Fibroblast of lung (primary cell): Measurements from ENCODE around the gene TLE1.

Source experiments
- EZH2 ChIP-seq: IDR thresholded peaks from 2 replicates; pipeline ENCODE4 v1.5.1; 2012; ENCODE audit warnings: low read length, control low read depth, mild to moderate bottlenecking; ENCODE audit errors: missing control alignments
- TF ChIP-seq, protein P1 (sequence below), 2 donors: IDR thresholded peaks in 1 of 2; conservative IDR thresholded peaks in 1 of 2; 1 replicate in 1 of 2; 2 replicates in 1 of 2; pipeline ENCODE4 v1.5.1; 2011 to 2012; ENCODE audit warnings: low read length in 2 of 2, control low read depth in 1 of 2, inconsistent platforms in 1 of 2, low read depth in 1 of 2, mild to moderate bottlenecking in 1 of 2

DNA sequence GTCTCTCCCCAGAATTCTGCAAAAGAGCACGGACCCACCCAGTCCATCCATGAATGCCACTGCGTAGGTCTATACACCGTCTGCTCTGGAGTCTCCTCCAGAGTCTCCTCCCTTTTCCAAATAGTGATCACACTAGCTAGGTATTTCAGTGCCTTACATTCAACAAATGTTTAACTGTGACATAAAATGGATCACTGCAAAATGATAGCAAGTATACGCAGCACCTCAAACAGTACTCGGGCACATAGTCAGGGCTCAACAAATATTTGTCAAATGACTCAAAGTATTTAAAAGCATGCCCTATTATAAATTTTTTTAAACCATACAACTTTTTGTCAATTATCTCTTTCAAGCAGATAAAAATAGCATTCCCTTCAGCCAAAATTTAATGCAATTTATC is 60.5 kb downstream of the TLE1 start:
- TF ChIP-seq, protein P1, sequence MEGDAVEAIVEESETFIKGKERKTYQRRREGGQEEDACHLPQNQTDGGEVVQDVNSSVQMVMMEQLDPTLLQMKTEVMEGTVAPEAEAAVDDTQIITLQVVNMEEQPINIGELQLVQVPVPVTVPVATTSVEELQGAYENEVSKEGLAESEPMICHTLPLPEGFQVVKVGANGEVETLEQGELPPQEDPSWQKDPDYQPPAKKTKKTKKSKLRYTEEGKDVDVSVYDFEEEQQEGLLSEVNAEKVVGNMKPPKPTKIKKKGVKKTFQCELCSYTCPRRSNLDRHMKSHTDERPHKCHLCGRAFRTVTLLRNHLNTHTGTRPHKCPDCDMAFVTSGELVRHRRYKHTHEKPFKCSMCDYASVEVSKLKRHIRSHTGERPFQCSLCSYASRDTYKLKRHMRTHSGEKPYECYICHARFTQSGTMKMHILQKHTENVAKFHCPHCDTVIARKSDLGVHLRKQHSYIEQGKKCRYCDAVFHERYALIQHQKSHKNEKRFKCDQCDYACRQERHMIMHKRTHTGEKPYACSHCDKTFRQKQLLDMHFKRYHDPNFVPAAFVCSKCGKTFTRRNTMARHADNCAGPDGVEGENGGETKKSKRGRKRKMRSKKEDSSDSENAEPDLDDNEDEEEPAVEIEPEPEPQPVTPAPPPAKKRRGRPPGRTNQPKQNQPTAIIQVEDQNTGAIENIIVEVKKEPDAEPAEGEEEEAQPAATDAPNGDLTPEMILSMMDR (conservative IDR thresholded peaks at IDR 0.05 in 1 of 2, IDR thresholded peaks at IDR 0.05 in 1 of 2; ENCODE audit: low read depth in 1 of 2, low read length in 2 of 2), result no peak
- TF ChIP-seq EZH2, result no peak
